ENCODE results near the gene KCNQ2.
"Not testable (repeated sequence)": the region's sequence is repeated elsewhere in the genome, so short reads cannot be mapped to it uniquely, and the experiment has no call there.

Gene KCNQ2

DNA sequence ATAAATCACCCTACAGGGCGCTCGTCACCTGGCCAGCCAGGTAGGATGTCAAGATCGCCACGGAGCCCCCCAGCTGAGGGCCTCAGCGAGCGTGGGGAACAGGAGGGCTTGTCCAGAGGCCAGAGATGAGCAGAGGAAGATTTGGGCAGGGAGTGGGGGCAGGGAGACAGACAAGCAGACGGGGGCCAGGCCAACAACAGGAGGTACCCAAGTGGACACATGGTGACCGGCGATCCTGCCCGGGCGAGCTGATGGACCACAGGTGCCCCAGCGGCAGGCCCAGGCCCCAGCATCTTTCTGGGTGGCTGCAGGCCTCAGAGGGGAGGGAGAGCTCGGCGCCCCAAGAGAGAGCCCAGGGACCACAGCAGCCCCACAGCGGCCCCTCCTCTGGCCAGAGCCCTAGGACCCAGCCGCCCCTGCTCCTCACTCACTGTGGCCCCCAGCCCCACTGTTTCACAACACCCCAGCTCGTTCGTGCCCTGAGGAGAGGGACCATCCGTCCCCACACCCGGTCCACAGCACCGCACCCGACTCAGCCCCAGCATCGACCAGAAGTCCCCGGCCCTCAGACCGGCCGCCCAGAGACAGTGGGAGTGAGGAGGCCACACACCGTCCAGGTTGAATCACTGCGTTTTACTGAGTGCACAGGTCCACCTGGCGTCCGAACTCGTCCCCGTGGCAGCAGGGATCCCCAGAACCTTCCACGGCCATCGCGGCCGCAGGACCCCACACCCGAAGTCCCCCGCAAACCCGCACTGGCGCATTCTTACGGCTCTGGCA is 72.7 kb downstream of the KCNQ2 start:
- no peak for DNase-seq

DNA sequence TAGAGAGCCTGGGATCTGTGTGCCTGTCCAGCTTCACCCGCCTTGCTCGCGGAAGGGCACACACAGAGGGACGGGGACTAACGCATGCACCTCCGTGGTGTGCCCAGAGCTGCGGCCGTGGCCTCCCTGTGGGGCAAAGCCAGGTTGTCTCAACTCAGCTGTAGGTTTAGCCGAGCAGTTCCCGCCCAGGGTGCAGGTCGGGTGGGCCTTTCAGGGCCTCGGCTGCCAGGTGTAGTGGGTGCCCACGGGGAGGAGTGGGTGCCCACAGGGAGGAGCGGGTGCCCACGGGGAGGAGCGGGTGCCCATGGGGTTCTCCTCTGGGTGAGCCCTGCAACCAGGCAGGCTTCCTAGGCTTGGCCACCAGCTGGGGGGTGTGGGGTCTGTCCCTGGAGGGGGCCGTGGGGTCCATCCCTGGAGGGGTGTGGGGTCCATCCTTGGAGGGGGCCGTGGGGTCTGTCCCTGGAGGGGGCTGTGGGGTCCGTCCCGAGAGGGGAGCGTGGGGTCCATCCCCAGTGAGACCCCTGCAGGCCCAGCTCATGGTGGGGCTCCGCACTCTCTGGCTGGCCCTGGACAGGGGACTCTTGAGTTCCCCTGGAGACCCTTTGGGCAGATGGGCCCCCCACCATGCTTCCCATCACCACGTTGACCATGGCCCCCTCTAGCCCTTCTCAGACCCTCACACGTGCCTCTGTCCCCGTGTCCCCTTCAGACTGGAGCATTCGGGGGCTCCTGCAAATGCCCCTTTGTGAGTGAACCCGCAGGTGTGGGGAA is 73.5 kb downstream of the KCNQ2 start:
- DNase-seq: no peak

DNA sequence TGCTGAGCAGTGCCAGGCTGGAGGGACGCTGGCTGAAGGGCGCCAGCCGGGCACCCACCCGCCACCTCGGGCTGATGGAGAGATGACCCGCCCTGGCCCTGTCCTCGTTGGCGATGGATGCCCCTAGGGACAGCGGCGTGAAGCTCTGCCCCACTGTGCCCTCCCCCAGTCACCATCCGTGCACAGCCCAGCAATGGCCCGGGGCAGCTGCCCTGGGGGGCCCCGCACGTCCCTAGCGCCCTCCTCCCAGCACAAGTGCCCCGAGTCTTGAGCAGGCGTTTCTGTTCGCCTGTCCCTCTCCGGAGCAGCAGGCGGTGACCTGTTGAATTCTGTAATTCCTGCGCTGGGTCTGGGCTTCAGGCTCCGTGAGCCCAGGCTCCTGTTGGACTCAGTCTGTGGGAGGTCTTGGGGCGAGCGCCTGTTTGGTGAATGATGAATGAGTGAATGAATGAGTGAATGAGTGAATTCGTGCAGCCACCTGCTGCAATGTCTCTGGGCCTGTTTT is 74.5 kb downstream of the KCNQ2 start:
- no peak for DNase-seq

DNA sequence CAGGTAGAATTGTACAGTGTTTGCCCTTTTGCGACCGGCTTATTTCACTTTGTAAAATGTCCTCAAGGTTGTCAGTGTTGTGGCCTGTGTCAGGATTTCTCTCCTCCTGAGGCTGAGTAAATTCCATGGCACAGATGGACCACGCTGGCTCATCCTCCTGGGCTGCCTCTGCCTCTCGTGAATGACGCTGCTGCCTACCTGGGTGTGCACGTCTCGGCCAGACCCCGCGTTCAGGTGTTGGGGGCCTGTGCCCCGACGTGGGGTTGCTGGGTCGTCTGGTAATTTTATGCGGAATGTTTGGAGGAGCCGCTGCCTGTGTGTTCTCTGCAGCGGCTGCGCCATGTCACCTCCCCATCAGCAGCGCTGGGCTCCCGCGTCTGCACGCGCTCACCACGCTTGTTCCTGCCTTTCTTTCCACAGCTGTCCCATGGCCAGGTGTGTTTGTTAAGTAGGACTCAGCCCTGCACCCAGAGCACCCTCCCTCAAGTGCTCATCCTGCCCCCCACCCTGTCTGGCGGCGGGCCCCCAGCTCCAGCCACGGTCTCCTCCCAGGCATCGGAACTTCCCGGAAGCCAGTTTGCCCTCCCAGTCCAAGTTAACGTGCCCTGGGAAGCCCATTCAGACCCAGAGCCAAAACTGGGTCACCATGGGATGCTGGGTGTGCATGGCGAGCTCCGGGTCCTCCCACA is 75.2 kb downstream of the KCNQ2 start:
- DNase-seq: no peak

DNA sequence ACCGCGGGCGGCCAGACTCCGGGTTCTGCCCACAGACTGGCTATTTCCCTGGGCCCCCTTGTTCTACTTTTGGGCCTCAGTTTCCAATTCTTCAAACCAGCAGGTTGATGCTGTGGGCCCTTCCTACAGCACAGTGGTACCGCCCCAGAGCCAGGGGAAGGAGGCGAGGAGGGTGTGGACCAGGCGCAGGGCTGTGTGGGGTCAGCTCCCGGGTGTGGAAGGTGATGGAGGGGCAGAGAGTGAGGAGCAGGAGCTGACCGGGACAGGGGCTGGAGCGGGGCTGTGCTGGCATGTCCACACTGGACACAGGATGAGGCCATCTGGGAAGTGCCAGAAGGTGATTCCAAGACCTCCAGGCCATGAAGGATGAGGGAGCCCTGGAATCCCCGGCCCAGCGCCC is 76.2 kb downstream of the KCNQ2 start:
- no peak for DNase-seq

DNA sequence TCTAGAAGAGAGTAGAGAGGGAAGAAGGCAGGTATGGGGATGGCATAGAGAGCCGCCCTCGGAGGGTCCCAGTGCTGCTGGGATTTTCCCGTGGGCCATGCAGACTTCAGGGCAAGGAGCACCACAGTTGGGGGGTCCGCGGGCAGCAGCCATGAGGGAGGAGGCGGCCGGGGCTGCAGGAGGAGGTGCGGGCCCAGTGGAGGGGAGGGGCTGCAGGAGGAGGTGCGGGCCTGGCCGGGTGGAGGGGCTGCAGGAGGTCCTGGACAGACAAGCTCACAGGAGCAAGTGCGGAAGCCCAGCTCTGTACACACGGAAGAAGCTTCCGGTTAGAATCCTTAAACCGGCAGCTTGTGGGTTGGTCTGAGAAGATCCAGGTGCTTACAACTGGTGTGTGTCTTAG is 76.7 kb downstream of the KCNQ2 start:
- DNase-seq: no peak

DNA sequence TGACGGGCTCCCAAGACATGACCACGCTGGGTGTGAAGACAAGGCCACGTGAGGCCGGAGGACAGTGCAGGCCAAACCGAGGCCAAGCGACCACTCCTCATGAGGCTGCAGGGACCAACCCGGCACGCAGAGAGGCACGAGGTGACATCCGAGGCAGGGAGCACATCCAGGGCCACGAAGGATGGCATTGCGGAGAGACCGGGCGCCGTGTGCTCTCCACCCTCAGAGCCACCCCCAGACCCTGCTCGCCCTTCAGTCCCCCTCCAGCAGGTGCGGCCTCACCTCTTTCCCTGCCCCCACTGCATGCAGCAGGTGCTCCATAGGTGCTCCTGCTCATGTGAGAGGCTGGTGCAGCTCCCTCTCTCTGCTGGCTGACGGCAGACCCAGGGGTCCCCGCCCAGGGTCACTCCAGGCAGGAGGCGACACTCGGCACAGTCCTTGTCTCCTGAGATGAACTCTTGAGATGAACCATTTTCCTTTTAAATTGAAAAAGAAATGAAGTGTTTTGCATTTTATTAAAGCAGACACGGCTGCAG is 77.5 kb downstream of the KCNQ2 start:
- DNase-seq: no peak

DNA sequence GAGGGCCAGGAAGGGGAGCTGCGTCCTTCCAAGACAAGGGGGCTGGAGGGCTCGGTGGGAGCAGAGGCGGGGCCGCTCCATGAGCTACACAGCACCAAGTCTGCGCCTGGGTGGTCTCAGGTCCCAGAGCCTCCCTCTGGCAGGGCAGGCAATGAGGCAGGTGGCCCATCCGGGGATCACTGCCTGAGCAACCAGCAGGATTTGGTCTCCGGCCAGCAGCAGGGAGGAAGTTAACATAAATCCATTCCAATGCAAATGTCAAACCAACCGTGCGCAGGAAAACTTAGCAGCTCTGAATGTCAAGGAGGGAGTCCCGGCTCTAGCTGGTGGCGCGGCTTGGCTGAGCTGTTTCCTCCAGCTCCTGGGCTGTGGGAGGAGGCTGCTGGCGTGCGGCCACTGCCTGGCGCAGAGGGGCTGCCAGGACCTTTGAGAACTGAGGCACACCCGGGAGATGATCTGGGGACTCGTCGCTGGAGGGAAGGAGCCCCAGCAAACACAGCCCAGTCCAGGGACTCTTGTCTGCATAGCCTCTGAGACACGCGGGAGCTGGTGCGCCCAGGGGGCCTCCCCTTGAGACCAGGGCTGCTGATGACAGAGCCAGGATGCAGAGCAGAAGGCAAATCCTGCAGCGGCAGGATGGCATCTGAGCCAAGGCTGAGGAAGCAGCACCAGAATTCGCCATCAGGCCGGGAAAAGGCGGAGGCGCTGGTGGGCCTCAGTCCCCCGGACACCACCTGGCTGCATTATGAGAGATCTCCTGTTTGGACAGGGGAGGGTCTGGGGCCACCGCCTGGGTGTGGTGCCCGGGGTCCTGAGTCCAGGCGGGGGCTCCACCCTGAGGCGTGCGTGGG is 78.2 kb downstream of the KCNQ2 start:
- DNase-seq: no peak

DNA sequence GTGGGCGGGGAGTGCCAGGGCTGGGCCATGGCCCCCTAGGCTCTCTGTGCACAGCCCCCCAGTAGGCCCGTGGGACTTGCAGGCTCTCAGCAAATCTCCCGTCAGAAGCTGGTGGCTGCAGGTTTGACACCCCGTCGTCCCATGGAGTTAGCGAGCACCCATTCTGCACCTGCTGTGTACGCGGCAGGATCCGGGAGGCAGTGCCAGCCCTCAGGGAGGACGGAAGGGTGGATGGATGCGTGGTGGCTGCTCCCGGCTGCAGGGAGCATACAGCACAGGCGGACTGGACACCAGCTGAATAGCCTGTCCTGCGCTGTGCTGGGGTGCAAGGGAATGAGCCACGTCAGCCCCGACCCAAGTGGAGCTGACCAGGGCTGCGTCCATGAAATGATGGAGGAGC is 78.9 kb downstream of the KCNQ2 start:
- DNase-seq: no peak

DNA sequence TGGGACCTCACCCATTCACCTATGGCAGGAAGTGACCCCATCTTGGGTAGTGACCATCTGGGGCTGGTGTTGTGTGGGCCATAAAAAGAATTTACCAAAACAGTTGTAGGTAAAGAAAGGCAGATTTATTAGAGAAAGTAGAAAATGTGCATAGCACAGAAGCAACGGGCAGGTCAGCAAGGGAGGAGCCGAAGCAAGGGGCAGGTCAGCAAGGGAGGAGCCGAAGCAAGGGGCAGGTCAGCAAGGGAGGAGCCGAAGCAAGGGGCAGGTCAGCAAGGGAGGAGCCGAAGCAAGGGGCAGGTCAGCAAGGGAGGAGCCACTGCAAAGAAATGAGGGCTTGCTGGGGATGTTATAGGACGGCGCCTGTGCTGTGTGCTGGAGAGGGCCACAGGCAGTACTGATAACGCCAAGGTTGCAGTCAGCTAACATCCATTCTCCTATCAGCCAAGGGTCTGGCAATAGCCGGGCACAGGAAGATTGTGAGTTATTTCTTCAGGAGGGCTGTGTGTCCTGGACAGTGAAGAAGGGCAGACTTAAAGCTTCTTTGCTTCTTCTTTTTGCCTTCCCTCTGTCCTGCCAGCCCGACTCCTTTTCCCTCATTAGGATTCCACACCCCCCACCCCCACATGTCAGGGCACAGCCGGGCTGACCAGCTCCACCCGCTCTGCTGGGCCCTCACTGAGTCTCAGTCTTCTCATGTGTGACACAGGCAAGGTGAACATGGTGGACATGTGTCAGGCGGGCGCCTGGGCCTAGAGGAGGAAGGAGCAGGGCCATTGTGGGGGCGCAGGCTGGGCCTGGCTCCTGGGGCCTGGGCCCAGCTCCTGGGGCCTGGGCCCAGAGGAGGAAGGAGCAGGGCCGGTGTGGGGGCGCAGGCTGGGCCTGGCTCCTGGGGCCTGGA is 79.7 kb downstream of the KCNQ2 start:
- DNase-seq: no peak

DNA sequence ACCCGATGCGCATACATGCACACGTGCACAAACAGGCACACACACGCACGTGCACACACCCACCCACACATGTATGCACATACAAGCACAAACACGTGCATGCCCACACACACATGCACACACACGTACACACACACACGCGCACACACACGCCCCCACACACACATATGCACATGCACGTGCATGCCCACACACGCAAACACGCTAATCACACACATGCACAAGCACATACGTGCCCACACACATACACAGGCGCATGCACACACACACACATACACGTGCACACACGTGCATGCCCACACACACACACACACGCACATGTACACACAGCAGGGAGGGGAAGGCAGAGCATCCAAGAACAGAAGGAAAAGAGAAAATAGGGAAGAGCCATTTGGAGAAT is 84.5 kb downstream of the KCNQ2 start:
- DNase-seq: no peak

DNA sequence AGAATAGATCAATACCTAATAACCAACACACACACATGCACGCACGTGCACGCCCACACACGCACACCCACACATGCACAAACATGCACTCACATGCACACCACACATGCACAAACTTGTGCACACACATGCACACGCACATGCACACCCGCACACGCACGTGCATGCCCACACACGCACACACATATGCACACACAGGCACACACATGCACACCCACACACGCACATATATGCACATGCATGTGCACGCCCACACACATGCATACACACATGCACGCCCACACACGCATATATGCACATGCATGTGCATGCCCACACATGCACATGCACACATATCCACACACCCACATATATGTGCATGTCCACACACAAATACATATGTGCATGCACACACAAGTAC is 85.1 kb downstream of the KCNQ2 start:
- DNase-seq: no peak

DNA sequence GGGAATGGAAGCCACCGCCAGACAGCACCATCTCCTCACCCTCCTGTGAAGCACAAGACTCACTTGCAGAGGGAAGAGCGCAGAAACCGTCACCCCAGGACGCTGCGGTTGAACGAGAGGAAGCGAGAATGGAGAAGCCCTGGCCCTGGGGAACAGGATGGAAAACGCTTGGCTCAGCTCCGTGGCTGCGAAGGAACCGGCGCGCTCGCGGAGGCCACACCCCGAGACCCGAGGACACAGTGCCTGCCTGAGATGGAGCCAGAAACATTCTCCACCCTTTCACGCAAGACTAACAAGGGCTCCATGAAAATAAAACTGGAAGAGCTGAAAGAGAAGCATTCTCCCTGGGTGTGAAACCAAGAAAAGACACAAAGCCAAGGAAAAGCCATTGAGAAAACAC is 86.0 kb downstream of the KCNQ2 start:
- DNase-seq: no peak

DNA sequence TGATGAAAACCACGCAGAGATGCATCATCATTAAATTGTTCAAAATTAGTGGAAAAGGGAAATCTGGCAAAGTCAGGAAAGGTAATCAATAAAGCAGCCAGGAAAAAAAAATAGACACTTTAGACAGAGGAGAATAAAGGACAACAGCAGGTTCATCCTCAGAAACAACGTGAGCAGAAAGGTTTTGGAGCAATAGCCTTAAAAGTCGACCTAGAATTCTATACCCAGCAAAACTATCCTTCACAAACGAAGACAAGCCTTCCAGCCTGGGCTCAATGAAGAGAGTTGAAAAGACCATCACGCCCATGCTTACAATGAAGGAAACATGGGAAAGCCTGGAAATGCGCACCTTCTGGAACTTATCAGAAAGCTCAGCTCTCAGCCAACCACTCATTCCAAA is 86.6 kb downstream of the KCNQ2 start:
- no peak for DNase-seq

DNA sequence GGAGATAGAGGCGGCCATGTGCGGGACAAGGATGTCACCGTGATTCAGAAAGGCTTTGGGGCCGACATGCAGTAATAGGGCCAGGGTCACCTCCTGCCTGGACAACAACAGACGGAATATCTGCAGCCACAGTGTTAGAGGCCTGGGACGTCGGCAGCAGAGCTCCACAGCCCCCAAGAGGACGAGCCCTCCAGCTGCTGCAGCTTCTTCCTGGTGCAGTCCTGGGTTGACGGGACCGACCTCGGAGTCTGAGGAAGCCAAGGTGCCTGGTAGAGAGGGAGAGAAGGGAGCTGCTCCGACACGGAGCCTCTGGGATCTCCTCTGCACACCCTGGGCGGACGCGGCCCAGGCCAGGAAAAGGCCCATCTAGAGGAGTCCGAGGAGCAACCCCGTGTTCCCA is 88.1 kb downstream of the KCNQ2 start:
- no peak for DNase-seq

DNA sequence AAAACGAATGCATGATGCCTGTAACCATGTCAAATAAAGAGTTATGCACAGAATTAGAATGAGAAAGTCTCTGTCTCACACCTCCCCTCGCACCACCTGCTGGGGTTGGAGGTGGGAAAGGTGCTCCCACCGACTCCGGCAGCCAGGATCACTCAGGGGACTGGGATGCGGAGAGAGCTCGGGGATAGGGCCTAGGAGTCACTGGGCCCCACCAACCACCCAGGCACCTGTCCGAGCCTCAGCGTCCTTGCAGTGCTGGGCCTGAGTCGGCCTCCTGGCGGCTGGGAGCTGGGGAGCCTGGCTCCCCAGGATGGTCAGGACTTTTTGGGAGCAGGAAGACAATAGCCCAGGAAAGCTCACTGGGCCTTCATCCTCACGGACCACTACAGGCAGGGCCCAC is 88.9 kb downstream of the KCNQ2 start:
- no peak for DNase-seq

DNA sequence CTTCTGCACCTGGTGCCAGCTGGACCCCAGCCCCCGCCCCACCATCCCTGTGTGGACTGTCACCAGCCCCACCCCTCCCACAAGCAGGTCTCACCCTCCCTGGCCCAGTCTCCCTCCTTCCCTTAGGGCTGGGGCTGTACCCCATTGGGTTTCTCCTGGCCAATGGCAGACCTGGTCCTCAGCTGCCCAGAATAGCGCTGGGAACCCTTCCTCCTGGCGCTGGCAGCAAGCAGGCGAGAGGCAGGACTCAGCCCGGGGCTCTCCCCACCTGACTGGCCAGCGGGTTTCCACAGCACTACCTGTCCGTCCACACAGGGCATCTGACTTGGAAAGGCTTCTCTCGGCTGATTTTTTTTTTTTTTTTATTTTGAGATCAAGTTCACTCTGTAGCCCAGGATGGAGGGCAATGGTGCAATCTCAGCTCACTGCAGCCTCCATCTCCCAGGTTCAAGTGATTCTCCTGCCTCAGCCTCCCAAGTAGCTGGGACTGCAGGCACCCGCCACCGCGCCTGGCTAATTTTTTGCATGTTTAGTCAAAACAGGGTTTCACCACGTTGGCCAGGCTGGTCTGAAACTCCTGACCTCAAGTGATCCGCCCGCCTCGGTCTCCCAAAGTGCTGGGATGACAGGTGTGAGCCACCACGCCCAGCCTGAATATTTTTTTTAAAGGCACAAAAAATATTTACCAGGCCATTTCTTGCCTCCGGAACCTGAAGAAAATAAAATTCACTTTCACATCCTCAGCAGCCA is 89.7 kb downstream of the KCNQ2 start:
- DNase-seq: no peak

DNA sequence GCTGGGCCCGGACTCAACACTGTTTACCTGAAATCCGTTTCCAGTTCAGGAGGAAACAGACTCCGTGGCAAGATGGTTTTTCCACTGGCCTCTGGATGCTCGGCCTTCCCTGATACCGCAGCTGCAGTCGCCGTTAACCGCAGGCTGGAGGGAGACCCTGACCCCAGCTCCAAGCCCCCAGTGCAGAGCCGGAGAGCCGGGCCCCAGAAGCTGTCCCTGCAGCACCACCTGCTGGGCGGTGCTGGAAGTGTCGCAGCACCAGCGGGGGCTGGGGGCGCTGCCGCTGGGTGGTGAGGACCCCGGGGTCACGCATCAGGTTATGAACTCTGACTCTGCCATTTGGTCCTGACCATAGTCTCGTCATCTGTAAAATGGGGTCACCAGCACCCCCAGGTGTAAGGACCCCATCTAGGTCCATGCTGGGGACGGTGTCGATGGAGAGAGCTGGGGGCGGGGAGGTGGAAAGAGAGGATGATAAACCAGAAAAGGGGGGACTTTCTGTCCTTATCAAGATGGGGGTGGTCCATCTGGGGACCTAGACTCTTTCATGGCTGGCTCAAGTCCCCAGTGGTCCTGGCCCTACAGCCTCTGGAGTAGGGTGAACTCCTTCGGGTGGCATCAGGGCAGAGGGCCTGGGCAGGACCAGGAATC is 90.5 kb downstream of the KCNQ2 start:
- DNase-seq: no peak

DNA sequence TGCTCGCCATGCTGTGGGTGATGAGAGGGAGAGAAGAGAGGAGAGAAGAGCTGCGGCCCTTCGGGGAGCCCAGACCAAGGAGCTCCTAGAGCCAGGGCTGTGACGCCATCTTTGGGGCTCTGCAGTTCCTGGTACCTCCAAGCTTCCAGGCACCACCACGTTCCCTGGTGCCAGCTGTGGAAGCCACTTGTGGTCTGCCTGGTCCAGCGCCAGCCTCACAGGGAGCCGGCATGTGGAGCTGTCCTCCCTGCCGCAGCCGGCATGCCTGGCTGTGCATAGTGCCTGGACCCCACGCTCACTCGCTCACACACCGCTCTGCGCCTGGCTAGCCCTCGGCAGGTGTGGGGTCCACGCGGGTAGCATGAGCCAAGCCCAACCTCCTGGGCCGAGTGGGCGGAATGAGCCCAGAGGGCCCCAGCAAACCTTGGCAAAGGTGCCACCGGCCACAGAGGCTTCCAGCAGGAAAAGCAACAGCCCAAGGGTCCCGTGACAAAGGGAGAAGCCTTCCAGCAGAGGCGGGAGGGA is 92.0 kb downstream of the KCNQ2 start:
- DNase-seq: no peak

DNA sequence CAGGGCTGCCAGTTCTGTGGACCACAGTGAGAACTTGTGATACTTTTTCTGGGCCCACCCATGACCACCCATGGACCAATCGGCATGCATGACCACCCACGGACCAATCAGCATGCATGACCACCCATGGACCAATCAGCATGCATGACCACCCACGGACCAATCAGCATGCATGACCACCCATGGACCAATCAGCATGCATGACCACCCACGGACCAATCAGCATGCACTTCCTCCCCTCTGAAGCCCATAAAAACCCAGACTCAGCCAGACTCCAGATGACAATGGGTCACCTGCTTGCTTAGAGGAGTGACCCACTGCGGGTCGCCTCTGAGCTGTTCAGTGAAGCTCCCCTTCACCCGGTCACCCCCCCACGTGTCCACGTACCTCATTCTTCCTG is 92.6 kb downstream of the KCNQ2 start:
- not testable (repeated sequence) for DNase-seq
